ENCODE measurements around the gene TMEM184A.

Gene TMEM184A

GRCh38 chr7:1559626-1560590, 3.9 kb upstream of the TMEM184A start:
- H3K27ac ChIP-seq (ENCODE audit: insufficient read depth, low read length, poor library complexity, severe bottlenecking) = no peak overlapping the region
- no peaks in the 10 kb centered on the region for H3K36me3 ChIP-seq (ENCODE audit: control insufficient read depth, insufficient read depth, low read length)
- no peak overlapping the region for H3K4me3 ChIP-seq (ENCODE audit: insufficient read depth, low read depth, low read length, poor library complexity, severe bottlenecking)
- no peaks in the 10 kb centered on the region for H3K27me3 ChIP-seq (replicated peaks; ENCODE audit: control insufficient read depth, insufficient read depth, low read length, poor library complexity, severe bottlenecking)
- H3K9me3 ChIP-seq (ENCODE audit: control insufficient read depth, low read length) = no peaks in the 10 kb centered on the region
- DNase-seq = no peak
- no peaks in the 10 kb centered on the region for H3K4me1 ChIP-seq (ENCODE audit: control insufficient read depth, insufficient read depth, low read length, poor library complexity, severe bottlenecking)

DNA sequence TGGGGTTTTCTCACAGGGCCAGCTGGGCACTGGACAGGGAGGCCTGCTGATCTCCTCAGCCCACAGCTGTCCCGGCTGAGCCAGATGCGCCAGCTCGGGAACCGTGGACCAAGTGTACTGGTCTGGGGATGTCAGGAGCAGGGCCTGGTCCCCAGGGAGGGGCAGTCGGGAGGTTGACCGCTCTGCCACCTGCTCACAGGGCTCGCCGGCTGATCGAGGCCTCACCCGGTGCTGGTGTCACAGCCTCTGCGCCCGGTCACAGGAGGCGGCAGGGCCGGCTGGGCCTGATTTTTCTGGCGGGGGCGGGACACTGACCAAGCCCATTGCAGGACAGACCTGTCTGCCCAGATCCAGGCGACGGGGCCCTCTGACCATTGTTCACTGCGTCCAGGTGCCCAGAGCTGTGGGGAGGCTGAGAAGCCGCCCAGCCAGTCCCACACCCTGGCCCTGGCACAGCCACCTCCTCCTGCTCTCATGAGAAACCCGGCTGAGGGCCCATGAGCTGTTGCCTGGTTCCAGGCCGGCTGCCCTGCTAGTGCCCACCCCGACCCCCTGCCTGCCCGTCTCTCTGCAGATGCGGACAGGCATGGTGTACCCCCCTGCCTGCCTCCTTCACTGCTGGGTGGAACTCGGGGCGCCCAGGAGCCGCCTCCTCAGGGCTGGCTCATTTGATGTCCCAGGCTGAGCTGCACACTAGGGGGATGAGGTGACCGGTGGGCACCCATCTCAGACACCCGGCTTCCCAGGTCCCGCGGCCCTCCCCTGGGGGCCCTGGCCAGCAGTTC, 3.0 kb upstream of the TMEM184A start:
- no peaks in the 10 kb centered on the region for H3K36me3 ChIP-seq (ENCODE audit: control insufficient read depth, insufficient read depth, low read length)
- no peaks in the 10 kb centered on the region for H3K4me1 ChIP-seq (ENCODE audit: control insufficient read depth, insufficient read depth, low read length, poor library complexity, severe bottlenecking)
- no peak for DNase-seq
- no peaks in the 10 kb centered on the region for H3K9me3 ChIP-seq (ENCODE audit: control insufficient read depth, low read length)
- no peak overlapping the region for H3K27ac ChIP-seq (ENCODE audit: insufficient read depth, low read length, poor library complexity, severe bottlenecking)
- H3K27me3 ChIP-seq (replicated peaks; ENCODE audit: control insufficient read depth, insufficient read depth, low read length, poor library complexity, severe bottlenecking) = no peaks in the 10 kb centered on the region
- no peak overlapping the region for H3K4me3 ChIP-seq (ENCODE audit: insufficient read depth, low read depth, low read length, poor library complexity, severe bottlenecking)

- Histone ChIP-seq H3K27me3 (replicated peaks; ENCODE audit: control insufficient read depth, insufficient read depth, low read length, poor library complexity, severe bottlenecking) (no peaks in the 10 kb centered on the region), H3K36me3 (ENCODE audit: control insufficient read depth, insufficient read depth, low read length) (no peaks in the 10 kb centered on the region), H3K4me3 (ENCODE audit: insufficient read depth, low read depth, low read length, poor library complexity, severe bottlenecking) (no peak overlapping the region), H3K9me3 (ENCODE audit: control insufficient read depth, low read length) (no peaks in the 10 kb centered on the region), H3K27ac (ENCODE audit: insufficient read depth, low read length, poor library complexity, severe bottlenecking) (no peak overlapping the region), H3K4me1 (ENCODE audit: control insufficient read depth, insufficient read depth, low read length, poor library complexity, severe bottlenecking) (no peaks in the 10 kb centered on the region)
- DNase-seq = no peak
Measured at GRCh38 chr7:1558181-1558811, 2.3 kb upstream of the TMEM184A start.

- DNase-seq = no peak
- H3K27ac ChIP-seq (ENCODE audit: insufficient read depth, low read length, poor library complexity, severe bottlenecking) = no peak overlapping the region
- H3K4me1 ChIP-seq (ENCODE audit: control insufficient read depth, insufficient read depth, low read length, poor library complexity, severe bottlenecking) = no peaks in the 10 kb centered on the region
- no peaks in the 10 kb centered on the region for H3K36me3 ChIP-seq (ENCODE audit: control insufficient read depth, insufficient read depth, low read length)
- no peak overlapping the region for H3K4me3 ChIP-seq (ENCODE audit: insufficient read depth, low read depth, low read length, poor library complexity, severe bottlenecking)
- H3K27me3 ChIP-seq (replicated peaks; ENCODE audit: control insufficient read depth, insufficient read depth, low read length, poor library complexity, severe bottlenecking) = no peaks in the 10 kb centered on the region
- H3K9me3 ChIP-seq (ENCODE audit: control insufficient read depth, low read length) = no peaks in the 10 kb centered on the region
Measured at GRCh38 chr7:1557771-1558170, 1.8 kb upstream of the TMEM184A start.

GRCh38 chr7:1557006-1557405, 1.0 kb upstream of the TMEM184A start:
- DNase-seq = no peak
- H3K4me1 ChIP-seq (ENCODE audit: control insufficient read depth, insufficient read depth, low read length, poor library complexity, severe bottlenecking) = no peaks in the 10 kb centered on the region
- no peak overlapping the region for H3K27ac ChIP-seq (ENCODE audit: insufficient read depth, low read length, poor library complexity, severe bottlenecking)

DNA sequence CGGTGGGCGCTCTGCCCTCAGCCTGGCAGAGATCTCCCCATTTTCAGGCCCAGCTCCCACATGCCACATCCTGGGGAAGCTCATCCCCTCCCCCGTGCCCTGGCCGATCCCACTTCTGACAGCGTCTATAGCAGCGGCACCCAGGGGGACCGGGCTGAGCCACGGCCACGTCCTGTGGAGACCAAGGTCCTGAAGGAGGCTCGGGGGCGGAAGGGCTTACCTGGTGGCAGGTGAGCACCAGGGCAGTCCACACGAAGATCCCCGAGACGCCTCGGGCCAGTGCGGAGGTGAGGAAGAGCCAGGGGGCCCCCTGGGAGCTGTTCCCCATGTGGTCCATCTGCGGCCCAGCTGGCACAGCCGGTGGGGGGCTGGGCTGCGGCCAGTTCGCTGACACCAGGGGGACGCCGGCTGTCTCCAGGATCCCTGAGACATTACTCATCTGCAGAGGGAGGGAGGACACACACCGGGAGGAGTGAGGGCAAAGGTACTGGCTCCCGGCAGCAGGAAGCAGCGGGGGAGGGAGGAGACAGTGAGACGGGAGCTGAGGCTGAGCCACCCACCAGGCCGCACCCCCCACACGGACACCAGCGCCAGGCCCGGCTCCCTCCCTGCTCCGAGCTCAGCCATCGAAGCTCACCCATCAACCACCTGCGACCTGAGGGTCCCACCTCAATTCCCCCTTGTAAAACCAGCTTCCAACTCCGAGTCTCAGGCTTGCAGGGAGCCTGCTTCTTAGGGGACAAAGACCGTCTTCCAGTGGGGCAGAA, 776 bp downstream of the TMEM184A start:
- no peaks in the 10 kb centered on the region for H3K9me3 ChIP-seq (ENCODE audit: control insufficient read depth, low read length)
- no peaks in the 10 kb centered on the region for H3K4me1 ChIP-seq (ENCODE audit: control insufficient read depth, insufficient read depth, low read length, poor library complexity, severe bottlenecking)
- no peak overlapping the region for H3K27ac ChIP-seq (ENCODE audit: insufficient read depth, low read length, poor library complexity, severe bottlenecking)
- no peak overlapping the region for H3K4me3 ChIP-seq (ENCODE audit: insufficient read depth, low read depth, low read length, poor library complexity, severe bottlenecking)
- DNase-seq = no peak
- no peaks in the 10 kb centered on the region for H3K27me3 ChIP-seq (replicated peaks; ENCODE audit: control insufficient read depth, insufficient read depth, low read length, poor library complexity, severe bottlenecking)
- H3K36me3 ChIP-seq (ENCODE audit: control insufficient read depth, insufficient read depth, low read length) = no peaks in the 10 kb centered on the region

More at GRCh38 chr7:1557006-1557405, 1.0 kb upstream of the TMEM184A start:
- Histone ChIP-seq H3K36me3 (ENCODE audit: control insufficient read depth, insufficient read depth, low read length) (no peaks in the 10 kb centered on the region), H3K4me3 (ENCODE audit: insufficient read depth, low read depth, low read length, poor library complexity, severe bottlenecking) (no peak overlapping the region), H3K27me3 (replicated peaks; ENCODE audit: control insufficient read depth, insufficient read depth, low read length, poor library complexity, severe bottlenecking) (no peaks in the 10 kb centered on the region), H3K9me3 (ENCODE audit: control insufficient read depth, low read length) (no peaks in the 10 kb centered on the region)

DNA sequence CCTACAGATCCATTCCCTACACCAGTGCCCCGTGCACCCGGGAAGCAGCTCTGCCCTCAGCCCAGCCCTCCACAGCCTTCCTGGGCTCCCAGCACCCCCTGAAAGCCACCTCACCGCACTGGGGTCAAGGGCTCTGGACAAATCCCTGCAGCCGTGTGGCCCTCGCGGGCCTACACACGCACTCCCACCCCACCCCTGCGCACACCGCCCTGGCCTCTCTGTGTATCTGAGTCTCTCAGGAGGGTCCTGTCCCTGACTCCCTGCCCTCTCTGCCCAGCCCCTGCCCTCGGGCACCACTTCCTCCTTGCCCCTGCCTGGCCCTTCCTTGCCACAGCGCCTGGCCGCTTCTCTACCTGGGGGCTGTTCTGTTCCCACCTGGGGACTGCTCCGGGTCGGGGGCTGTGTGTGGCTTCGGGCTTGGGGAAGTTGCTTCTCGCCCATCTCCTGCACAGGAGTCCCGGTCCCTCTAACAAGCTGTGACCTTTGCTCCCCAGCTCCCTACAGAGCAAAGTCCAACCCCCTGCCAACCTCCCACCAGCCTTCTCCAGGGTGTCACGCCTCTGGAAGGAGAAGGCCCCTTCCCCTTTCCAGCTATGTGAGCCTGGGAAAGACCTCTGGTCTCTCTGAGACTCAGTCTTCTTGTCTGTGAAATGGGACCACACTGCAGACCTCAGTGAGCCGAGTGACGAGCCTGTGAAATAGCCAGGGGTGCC, 1.5 kb downstream of the TMEM184A start:
- Histone ChIP-seq H3K27me3 (replicated peaks; ENCODE audit: control insufficient read depth, insufficient read depth, low read length, poor library complexity, severe bottlenecking) (no peaks in the 10 kb centered on the region), H3K27ac (ENCODE audit: insufficient read depth, low read length, poor library complexity, severe bottlenecking) (no peak overlapping the region), H3K4me3 (ENCODE audit: insufficient read depth, low read depth, low read length, poor library complexity, severe bottlenecking) (no peak overlapping the region), H3K9me3 (ENCODE audit: control insufficient read depth, low read length) (no peaks in the 10 kb centered on the region), H3K36me3 (ENCODE audit: control insufficient read depth, insufficient read depth, low read length) (no peaks in the 10 kb centered on the region), H3K4me1 (ENCODE audit: control insufficient read depth, insufficient read depth, low read length, poor library complexity, severe bottlenecking) (no peaks in the 10 kb centered on the region)
- DNase-seq = no peak

DNA sequence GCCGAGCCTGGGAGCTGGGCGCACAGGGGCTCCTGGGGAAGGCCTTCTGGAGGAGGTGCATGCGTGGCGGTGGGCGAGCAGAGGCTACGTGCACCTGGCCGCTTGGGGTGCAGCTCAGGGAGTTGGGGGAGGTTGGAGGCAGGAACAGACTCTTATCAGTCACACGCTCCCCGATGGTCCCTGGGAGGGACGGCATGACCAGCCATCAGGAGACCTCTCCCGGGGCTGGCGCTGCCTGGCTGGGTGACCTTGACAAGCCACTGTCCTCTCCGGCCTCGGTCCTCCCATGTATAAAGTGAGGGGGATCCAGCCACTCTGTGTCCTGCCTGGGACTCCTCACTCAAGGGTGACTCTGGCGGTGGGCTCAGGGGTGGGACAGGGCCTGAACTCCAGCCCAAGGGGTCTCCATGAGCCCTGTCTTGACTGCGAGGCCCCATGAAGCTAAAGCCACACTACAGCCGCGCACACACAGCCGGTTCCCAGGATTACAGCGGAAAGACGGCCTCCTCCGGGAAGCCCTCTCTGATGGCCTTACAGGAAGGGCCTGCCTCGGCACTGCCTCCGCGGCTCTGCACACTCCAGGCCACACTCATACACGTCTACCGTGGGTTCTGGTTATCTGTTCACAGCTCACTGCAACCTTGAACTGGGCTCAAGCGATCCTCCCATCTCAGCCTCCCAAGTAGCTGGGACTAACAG, 2.3 kb downstream of the TMEM184A start:
- H3K4me3 ChIP-seq (ENCODE audit: insufficient read depth, low read depth, low read length, poor library complexity, severe bottlenecking) = no peak overlapping the region

More for the DNA sequence above, 2.3 kb downstream of the TMEM184A start:
- H3K4me1 ChIP-seq (ENCODE audit: control insufficient read depth, insufficient read depth, low read length, poor library complexity, severe bottlenecking) = no peaks in the 10 kb centered on the region
- no peak overlapping the region for H3K27ac ChIP-seq (ENCODE audit: insufficient read depth, low read length, poor library complexity, severe bottlenecking)
- H3K27me3 ChIP-seq (replicated peaks; ENCODE audit: control insufficient read depth, insufficient read depth, low read length, poor library complexity, severe bottlenecking) = no peaks in the 10 kb centered on the region
- no peak for DNase-seq
- no peaks in the 10 kb centered on the region for H3K36me3 ChIP-seq (ENCODE audit: control insufficient read depth, insufficient read depth, low read length)
- no peaks in the 10 kb centered on the region for H3K9me3 ChIP-seq (ENCODE audit: control insufficient read depth, low read length)
